NT2/D1 (cell line): Measurements from ENCODE around the gene PARG.
"Not testable (repeated sequence)": the region's sequence is repeated elsewhere in the genome, so short reads cannot be mapped to it uniquely, and the experiment has no call there.

Source experiments
- SUZ12 ChIP-seq: IDR thresholded peaks from 2 replicates; pipeline ENCODE4 v1.6.1; 2011; ENCODE audit not compliant: insufficient read length, insufficient read depth; ENCODE audit errors: extremely low read depth
- YY1 ChIP-seq: IDR thresholded peaks from 2 replicates; pipeline ENCODE4 v1.6.1; 2011; ENCODE audit not compliant: insufficient read length, insufficient read depth
- ZNF274 ChIP-seq: IDR thresholded peaks from 2 replicates; pipeline ENCODE4 v1.6.1; 2011; ENCODE audit warnings: mild to moderate bottlenecking, low read depth, low read length

GRCh38 chr10:49771046-49771445 is 170.8 kb downstream of the PARG start:
- TF ChIP-seq YY1, ZNF274, SUZ12: not testable (repeated sequence)
